Loucy (cell line): ENCODE measurements around the gene HSPE1.
A peak's percentile ranks its signal among the peaks of the same experiment; 100 is the strongest.

Experiments
- H2AFZ ChIP-seq: fragments of 200-600 bp; sonication (generic); 2 replicates; pipeline ENCODE4 v1.6.0; 2016; ENCODE audit warnings: antibody characterized with exemption, mild to moderate bottlenecking, low read length, moderate library complexity
- H3F3A ChIP-seq: fragments of 200-600 bp; 2 replicates; pipeline ENCODE4 v1.6.0; 2016; ENCODE audit warnings: antibody characterized with exemption, low read depth, mild to moderate bottlenecking
- H3K27me3 ChIP-seq: fragments of 200-600 bp; sonication (generic); 2 replicates; pipeline ENCODE4 v1.6.1; 2014; ENCODE audit warnings: low read length, mild to moderate bottlenecking; ENCODE audit not compliant: insufficient read depth, poor library complexity, severe bottlenecking
- H3K36me3 ChIP-seq: fragments of 200-600 bp; sonication (generic); 2 replicates; pipeline ENCODE4 v1.6.1; 2016; ENCODE audit warnings: low read length; ENCODE audit not compliant: insufficient read depth
- H3K4me1 ChIP-seq: fragments of 200-600 bp; sonication (generic); 2 replicates; pipeline ENCODE4 v1.5.1; 2014; ENCODE audit warnings: low read length, mild to moderate bottlenecking; ENCODE audit not compliant: insufficient read depth, poor library complexity, severe bottlenecking
- H3K4me2 ChIP-seq: fragments of 200-600 bp; sonication (generic); 2 replicates; pipeline ENCODE4 v1.6.0; 2014; ENCODE audit warnings: antibody characterized with exemption, low read length, low read depth, mild to moderate bottlenecking; ENCODE audit not compliant: poor library complexity, severe bottlenecking
- H3K4me3 ChIP-seq: fragments of 200-600 bp; sonication (generic); 2 replicates; pipeline ENCODE4 v1.5.1; 2014; ENCODE audit warnings: low read length, mild to moderate bottlenecking, mixed read lengths; ENCODE audit not compliant: poor library complexity, severe bottlenecking
- H3K79me2 ChIP-seq: fragments of 200-600 bp; sonication (generic); 2 replicates; pipeline ENCODE4 v1.6.1; 2014; ENCODE audit warnings: low read length; ENCODE audit not compliant: insufficient read depth
- H3K9ac ChIP-seq: fragments of 200-600 bp; sonication (generic); 2 replicates; pipeline ENCODE4 v1.6.0; 2014; ENCODE audit warnings: mild to moderate bottlenecking, low read depth, low read length, moderate library complexity; ENCODE audit not compliant: poor library complexity, severe bottlenecking
- H3K9me2 ChIP-seq: fragments of 200-600 bp; sonication (generic); replicated peaks from 2 replicates; pipeline ENCODE4 v1.6.1; 2016; ENCODE audit warnings: low read depth, low read length, mixed read lengths
- H3K9me3 ChIP-seq: fragments of 200-600 bp; sonication (generic); 2 replicates; pipeline ENCODE4 v1.6.1; 2014; ENCODE audit warnings: mild to moderate bottlenecking, antibody characterized with exemption, low read length, low read depth; ENCODE audit not compliant: insufficient read depth
- H4K20me1 ChIP-seq: fragments of 200-600 bp; sonication (generic); 2 replicates; pipeline ENCODE4 v1.6.0; 2014; ENCODE audit warnings: antibody characterized with exemption, low read length, mild to moderate bottlenecking; ENCODE audit not compliant: insufficient read depth, poor library complexity, severe bottlenecking
- EZH2phosphoT487 ChIP-seq: fragments of 200-600 bp; IDR thresholded peaks from 2 replicates; pipeline ENCODE4 v1.6.1; 2018; ENCODE audit warnings: antibody characterized with exemption, mild to moderate bottlenecking, moderate library complexity, borderline replicate concordance
- TF ChIP-seq, protein P1 (sequence below): fragments of 200-600 bp; sonication (generic); conservative IDR thresholded peaks from 2 replicates; pipeline ENCODE4 v1.5.1; 2014; ENCODE audit warnings: mild to moderate bottlenecking, antibody characterized with exemption, low read length

Gene HSPE1

GRCh38 chr2:197515739-197516392 lies 15.7 kb downstream of the HSPE1 start, which contains the start of gene MOB4:
TSS of gene MOB4 (plus strand) at chr2:197516066. CDS start at chr2:197516087, 21 bp downstream.
- H3K4me2 ChIP-seq: peak within 1 kb of the TSS; percentile 93
- peak within 1 kb of the TSS; percentile 84 for H3K4me3 ChIP-seq
- H3F3A ChIP-seq: no peaks in the 10 kb centered on the region
- peak within 1 kb of the TSS; percentile 91 for H2AFZ ChIP-seq
- no peak for TF ChIP-seq EZH2phosphoT487
- TF ChIP-seq, protein P1, sequence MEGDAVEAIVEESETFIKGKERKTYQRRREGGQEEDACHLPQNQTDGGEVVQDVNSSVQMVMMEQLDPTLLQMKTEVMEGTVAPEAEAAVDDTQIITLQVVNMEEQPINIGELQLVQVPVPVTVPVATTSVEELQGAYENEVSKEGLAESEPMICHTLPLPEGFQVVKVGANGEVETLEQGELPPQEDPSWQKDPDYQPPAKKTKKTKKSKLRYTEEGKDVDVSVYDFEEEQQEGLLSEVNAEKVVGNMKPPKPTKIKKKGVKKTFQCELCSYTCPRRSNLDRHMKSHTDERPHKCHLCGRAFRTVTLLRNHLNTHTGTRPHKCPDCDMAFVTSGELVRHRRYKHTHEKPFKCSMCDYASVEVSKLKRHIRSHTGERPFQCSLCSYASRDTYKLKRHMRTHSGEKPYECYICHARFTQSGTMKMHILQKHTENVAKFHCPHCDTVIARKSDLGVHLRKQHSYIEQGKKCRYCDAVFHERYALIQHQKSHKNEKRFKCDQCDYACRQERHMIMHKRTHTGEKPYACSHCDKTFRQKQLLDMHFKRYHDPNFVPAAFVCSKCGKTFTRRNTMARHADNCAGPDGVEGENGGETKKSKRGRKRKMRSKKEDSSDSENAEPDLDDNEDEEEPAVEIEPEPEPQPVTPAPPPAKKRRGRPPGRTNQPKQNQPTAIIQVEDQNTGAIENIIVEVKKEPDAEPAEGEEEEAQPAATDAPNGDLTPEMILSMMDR: no peak
- no peaks in the 10 kb centered on the region for H3K9me3 ChIP-seq
- H3K79me2 ChIP-seq: peaks cover 64% of the 10 kb centered on the region
- no peaks in the 10 kb centered on the region for H3K27me3 ChIP-seq
- no peaks in the 10 kb centered on the region for H3K9me2 ChIP-seq
- H3K9ac ChIP-seq: peak within 1 kb of the TSS; percentile 92
- peaks cover 37% of the 10 kb centered on the region for H3K4me1 ChIP-seq
- peaks cover 34% of the 10 kb centered on the region for H4K20me1 ChIP-seq
- no peaks in the 10 kb centered on the region for H3K36me3 ChIP-seq

DNA sequence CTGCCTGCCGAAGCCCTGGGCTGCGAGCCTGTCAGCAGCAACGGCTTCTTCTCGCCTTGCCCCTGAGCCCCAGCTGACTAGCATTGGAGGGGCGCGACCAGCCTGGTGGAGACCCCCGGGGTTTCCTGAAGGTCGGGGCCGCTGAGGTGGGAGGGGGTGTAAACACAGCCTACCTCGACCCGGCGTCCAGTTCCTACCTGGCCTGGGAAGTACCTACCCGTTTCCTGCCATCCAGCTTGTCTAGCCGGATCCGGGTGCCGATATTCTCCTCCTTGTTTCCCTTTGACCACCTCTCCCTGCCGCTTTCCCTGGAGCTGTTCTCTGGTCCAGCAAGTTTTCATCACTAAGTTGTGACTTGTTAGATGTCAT lies 16.2 kb downstream of the HSPE1 start:
- Histone ChIP-seq H2AFZ (peak overlapping the region; percentile 74), H3K27me3 (no peaks in the 10 kb centered on the region)

GRCh38 chr2:197517150-197517549 lies 17.0 kb downstream of the HSPE1 start:
- Histone ChIP-seq H3F3A (no peaks in the 10 kb centered on the region), H3K9me3 (no peaks in the 10 kb centered on the region), H3K79me2 (peaks cover 76% of the 10 kb centered on the region), H3K27me3 (no peaks in the 10 kb centered on the region), H3K9ac (peak overlapping the region; percentile 92), H2AFZ (no peak overlapping the region), H3K4me1 (peaks cover 40% of the 10 kb centered on the region), H4K20me1 (peaks cover 37% of the 10 kb centered on the region), H3K4me2 (peak overlapping the region; percentile 78), H3K9me2 (no peaks in the 10 kb centered on the region), H3K4me3 (peak overlapping the region; percentile 84), H3K36me3 (no peaks in the 10 kb centered on the region)
- TF ChIP-seq, protein P1: no peak
- no peak for TF ChIP-seq EZH2phosphoT487

More for the DNA sequence above, 16.2 kb downstream of the HSPE1 start:
- Histone ChIP-seq H4K20me1 (peaks cover 34% of the 10 kb centered on the region), H3K9ac (peak overlapping the region; percentile 92), H3K9me2 (no peaks in the 10 kb centered on the region), H3K4me3 (peak overlapping the region; percentile 84), H3K4me2 (peak overlapping the region; percentile 78), H3K36me3 (no peaks in the 10 kb centered on the region), H3F3A (no peaks in the 10 kb centered on the region), H3K4me1 (peaks cover 40% of the 10 kb centered on the region), H3K79me2 (peaks cover 69% of the 10 kb centered on the region), H3K9me3 (no peaks in the 10 kb centered on the region)
- TF ChIP-seq EZH2phosphoT487: no peak
- TF ChIP-seq, protein P1: no peak
